GM23248 (cell line): ENCODE results near the gene SPAG17.

Experiments
- EZH2 ChIP-seq: fragments of 200-600 bp; sonication (generic); IDR thresholded peaks from 2 replicates; pipeline ENCODE4 v1.6.1; 2018; ENCODE audit warnings: antibody characterized with exemption, mild to moderate bottlenecking; ENCODE audit not compliant: insufficient read depth, poor library complexity, severe bottlenecking
- EZH2phosphoT487 ChIP-seq: fragments of 200-600 bp; sonication (generic); IDR thresholded peaks from 2 replicates; pipeline ENCODE4 v1.6.1; 2018; ENCODE audit warnings: antibody characterized with exemption, moderate library complexity, mild to moderate bottlenecking, low read depth; ENCODE audit not compliant: insufficient read depth

GRCh38 chr1:118004312-118004711 lies 180.7 kb downstream of the SPAG17 start:
- TF ChIP-seq EZH2phosphoT487 (no peak), EZH2 (no peak)
